22Rv1 (cell line): ENCODE data around the gene WTAP.

Source experiments
- H3K27ac ChIP-seq: fragments of 450-650 bp; 2 replicates; pipeline ENCODE4 v1.5.1; 2017
- CTCF ChIP-seq: fragments of 450-650 bp; IDR thresholded peaks from 2 replicates; pipeline ENCODE4 v1.5.1; 2017; ENCODE audit warnings: mild to moderate bottlenecking
- ZFX ChIP-seq: fragments of 450-650 bp; IDR thresholded peaks from 2 replicates; pipeline ENCODE4 v1.6.1; 2017; ENCODE audit warnings: antibody characterized with exemption, borderline replicate concordance

The WTAP gene

DNA sequence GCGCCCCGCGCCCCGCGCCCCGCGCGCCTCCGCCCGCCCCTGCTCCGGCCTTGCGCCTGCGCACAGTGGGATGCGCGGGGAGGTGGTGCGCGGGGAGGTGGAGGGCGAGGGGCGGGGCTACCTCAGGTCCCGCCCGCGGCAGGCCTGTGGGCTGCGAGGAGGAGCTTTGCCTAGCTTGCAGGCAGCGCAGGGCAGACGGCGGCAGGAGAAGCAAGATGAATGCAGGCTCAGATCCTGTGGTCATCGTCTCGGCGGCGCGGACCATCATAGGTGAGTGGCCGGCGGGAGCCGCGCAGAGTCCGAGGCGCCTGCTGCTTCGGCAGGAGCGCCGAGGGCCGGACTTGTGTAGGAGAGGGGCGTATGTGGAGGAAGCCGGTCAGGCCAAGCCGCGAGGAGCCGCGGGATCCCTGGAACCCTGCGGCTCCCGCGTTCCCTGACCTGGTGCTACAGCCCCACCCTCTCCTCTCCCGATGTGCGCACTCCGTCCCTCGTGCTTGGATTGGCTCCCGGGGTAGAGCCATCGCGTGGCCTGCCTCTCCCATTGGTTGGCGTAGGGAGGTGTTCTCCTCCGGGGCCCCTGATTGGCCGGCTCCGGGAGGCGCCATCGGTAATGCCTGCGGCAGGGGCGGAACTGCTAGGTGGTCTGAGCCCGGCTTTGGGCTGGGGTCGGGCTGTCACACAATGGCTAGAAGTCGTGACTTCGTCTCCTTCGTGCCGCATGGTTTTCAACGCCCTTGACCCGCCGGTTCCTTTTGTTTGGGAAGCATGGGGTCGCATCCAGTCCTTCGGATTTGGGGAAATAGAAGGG, 34.8 kb downstream of the WTAP start, which contains the start of gene ACAT2:
ACAT2 (plus strand) TSS at position 173 of the 808 bp plus-strand sequence; CDS start at position 216, 43 bp downstream.
- peak within 1 kb of the TSS; percentile 94 for H3K27ac ChIP-seq
- TF ChIP-seq ZFX (no peak), CTCF (no peak)

DNA sequence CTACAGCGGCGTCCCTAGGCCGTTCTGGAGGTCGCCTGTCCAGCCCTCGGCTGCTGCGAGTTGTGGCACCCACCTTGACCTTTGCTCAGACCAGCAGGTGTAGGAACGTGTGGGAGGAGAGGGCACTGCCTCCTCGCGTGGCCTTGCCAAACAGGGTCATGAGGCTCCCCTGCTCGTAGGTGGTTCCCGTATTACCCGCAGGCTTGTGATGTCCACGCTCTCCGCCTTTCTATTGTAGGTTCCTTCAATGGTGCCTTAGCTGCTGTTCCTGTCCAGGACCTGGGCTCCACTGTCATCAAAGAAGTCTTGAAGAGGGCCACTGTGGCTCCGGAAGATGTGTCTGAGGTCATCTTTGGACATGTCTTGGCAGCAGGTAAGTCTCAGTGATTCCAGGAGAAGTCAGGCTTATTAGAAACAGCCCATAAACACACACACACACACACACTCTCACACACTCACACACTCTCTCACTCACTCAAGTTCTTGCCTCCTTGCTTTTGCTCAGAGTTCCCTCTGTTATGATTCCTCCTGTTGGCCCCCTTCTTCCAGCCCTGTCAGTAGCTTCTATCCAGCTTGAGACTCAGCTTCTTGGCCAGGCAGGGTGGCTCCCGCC, 35.5 kb downstream of the WTAP start:
- no peak for TF ChIP-seq CTCF
- TF ChIP-seq ZFX, result no peak
- H3K27ac ChIP-seq, result peak overlapping the region; percentile 94

DNA sequence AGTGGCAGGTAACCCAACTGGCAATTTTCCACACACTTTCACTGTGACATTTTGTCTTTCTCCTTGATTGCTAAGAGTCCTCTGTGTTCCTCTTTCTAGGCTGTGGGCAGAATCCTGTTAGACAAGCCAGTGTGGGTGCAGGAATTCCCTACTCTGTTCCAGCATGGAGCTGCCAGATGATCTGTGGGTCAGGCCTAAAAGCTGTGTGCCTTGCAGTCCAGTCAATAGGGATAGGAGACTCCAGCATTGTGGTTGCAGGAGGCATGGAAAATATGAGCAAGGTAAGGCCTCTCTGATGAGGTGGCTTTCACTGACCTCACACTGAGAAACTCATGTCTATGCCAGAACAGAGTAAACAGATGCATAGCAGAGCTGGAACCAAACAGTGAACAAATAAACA, 39.6 kb downstream of the WTAP start:
- no peak overlapping the region for H3K27ac ChIP-seq
- no peak for TF ChIP-seq ZFX
- no peak for TF ChIP-seq CTCF

GRCh38 chr6:159769470-159769869, 42.2 kb downstream of the WTAP start:
- TF ChIP-seq ZFX (no peak), CTCF (no peak)
- no peak overlapping the region for H3K27ac ChIP-seq

GRCh38 chr6:159772196-159772595, 44.9 kb downstream of the WTAP start:
- no peak for TF ChIP-seq CTCF
- TF ChIP-seq ZFX, result no peak

DNA sequence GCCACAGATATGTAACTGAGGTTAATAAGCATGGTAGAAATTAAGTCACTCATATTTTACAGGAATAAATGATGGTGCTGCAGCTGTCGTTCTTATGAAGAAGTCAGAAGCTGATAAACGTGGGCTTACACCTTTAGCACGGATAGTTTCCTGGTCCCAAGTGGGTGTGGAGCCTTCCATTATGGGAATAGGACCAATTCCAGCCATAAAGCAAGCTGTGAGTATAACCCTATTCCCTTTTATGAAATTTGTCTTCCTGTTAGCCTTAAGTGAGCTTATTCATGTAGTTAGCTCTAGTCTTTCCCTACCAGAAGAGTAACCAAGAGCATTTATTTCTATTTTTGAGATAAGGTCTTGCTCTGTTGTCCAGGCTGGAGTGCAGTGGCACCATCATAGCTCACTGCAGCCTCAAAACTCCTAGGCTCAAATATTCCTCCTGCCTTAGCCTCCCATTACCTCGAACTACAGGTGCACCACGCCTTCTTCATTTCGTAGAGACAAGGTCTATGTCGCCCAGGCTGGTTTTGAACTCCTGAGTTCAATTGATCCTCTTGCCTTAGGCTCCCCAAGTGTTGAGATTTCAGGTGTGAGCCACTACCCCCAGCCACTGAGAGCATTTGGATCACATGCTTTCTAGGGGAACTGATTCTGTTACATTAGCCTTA, 50.1 kb downstream of the WTAP start:
- peak overlapping the region; percentile 22; the same call in 1 of the 2 replicates for H3K27ac ChIP-seq

More at GRCh38 chr6:159772196-159772595, 44.9 kb downstream of the WTAP start:
- no peak overlapping the region for H3K27ac ChIP-seq

More for the DNA sequence above, 50.1 kb downstream of the WTAP start:
- TF ChIP-seq CTCF (no peak), ZFX (no peak)
